Gastrocnemius medialis (tissue), 4 donors: ENCODE measurements around the gene C10orf105.

ENCODE experiments used
- CTCF ChIP-seq, 5 experiments: fragments of 450-650 bp in 3 of 5; fragments of 200-600 bp in 2 of 5; sonication (generic) in 2 of 5; IDR thresholded peaks in 4 of 5; conservative IDR thresholded peaks in 1 of 5; 1 replicate in 4 of 5; 2 replicates in 1 of 5; pipeline ENCODE4 v1.5.1; 2016 to 2019; ENCODE audit warnings: antibody characterized with exemption in 5 of 5, mild to moderate bottlenecking in 3 of 5, moderate library complexity in 3 of 5
- POLR2A ChIP-seq, 2 donors: fragments of 450-650 bp; IDR thresholded peaks; one replicate each; pipeline ENCODE4 v1.6.1; 2017; ENCODE audit warnings: antibody characterized with exemption in 2 of 2, mild to moderate bottlenecking in 2 of 2, moderate library complexity in 2 of 2

- TF ChIP-seq POLR2A (IDR thresholded peaks at IDR 0.05) (no peak), CTCF (IDR thresholded peaks at IDR 0.05 in 4 of 5, conservative IDR thresholded peaks at IDR 0.05 in 1 of 5) (no peak)
These were observed 21.5 kb upstream of the C10orf105 start for GRCh38 chr10:71741029-71741428.
